Measurements from ENCODE around the gene BCL2L11. TPM values are rescaled to one million over a fixed set of nuclear protein-coding genes. Genes with fewer than 3 reads are reported as not detected.

BCL2L11 gene
- total RNA-seq, 4 donors from 2014 or later, result 8.9 to 27.0 (median 18.0) TPM

DNA sequence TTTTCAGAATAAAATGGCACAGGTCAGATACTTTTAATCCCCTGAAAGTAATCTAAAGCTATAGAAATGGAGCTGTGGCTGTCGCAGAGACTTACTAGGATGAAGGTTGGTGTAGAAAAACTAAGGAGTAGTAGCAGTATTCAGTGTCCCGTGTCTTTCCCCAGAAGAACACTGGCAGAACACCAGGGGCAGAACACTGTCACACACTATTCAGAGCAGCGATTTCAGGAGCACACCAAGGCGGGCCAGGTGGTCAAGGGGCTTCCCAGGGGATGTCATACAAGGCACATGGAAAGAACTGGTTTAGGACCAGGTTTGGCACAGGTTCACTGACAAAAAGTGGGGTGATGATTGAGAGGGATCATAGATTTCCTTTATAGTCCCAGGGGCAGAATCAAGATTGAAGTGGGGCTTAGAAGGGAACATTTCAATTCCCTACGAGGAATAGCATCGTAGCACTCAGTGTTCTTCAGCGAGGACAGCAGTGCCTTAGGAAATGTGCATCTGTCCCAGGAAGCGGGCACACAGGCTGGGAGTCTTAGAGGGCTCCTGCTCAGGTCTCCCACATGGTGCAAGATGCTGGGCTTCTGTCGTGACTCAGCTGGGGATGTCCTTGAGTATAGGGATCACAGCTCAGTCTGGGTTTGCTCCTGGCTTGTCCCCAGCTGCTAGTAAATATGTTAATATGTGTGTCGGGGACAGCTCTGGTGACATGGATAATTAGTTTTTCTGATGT lies 22.6 kb downstream of the BCL2L11 start:
- no peaks in the 10 kb centered on the region for H3K27me3 ChIP-seq
- peaks cover 3% of the 10 kb centered on the region for H3K36me3 ChIP-seq
- H3K9me3 ChIP-seq, result no peaks in the 10 kb centered on the region
- no peak overlapping the region for H3K27ac ChIP-seq
- WGBS, result 78% methylated on average over 10 of the region's 10 CpGs
- no peak overlapping the region for H3K4me3 ChIP-seq
- DNase-seq (ENCODE audit: low spot score in 2 of 2), result no peak
- no peak for TF ChIP-seq CTCF (IDR thresholded peaks at IDR 0.05)
- TF ChIP-seq POLR2AphosphoS5 (IDR thresholded peaks at IDR 0.05), result no peak
- TF ChIP-seq POLR2A (IDR thresholded peaks at IDR 0.05), result no peak
- no peak for TF ChIP-seq EP300 (IDR thresholded peaks at IDR 0.05)
- peaks cover 26% of the 10 kb centered on the region for H3K4me1 ChIP-seq

DNA sequence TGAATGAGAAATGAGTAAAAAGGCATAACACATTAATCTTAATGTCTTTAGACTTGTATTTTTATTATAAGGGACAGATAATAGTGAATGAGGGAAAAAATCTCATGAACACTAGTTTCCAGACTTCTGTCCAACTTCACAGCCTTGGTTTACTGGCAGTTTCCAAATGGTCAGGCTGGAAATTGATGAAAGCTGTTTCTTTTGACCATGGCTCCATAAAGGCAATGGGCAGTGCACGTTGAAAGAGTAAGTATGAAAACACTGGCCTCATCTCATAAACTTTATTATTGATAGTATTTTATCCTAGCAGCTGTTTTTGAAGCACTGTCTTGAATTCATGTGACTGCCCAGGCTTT lies 23.1 kb downstream of the BCL2L11 start:
- H3K4me1 ChIP-seq, result peaks cover 25% of the 10 kb centered on the region
- WGBS, result 60% methylated on average over 1 of the region's 1 CpG
- no peak for DNase-seq (ENCODE audit: low spot score in 2 of 2)
- no peak overlapping the region for H3K27ac ChIP-seq
- H3K36me3 ChIP-seq, result peaks cover 3% of the 10 kb centered on the region
- no peaks in the 10 kb centered on the region for H3K9me3 ChIP-seq
- TF ChIP-seq EP300 (IDR thresholded peaks at IDR 0.05), result no peak
- no peak for TF ChIP-seq POLR2AphosphoS5 (IDR thresholded peaks at IDR 0.05)
- TF ChIP-seq CTCF (IDR thresholded peaks at IDR 0.05), result no peak
- TF ChIP-seq POLR2A (IDR thresholded peaks at IDR 0.05), result no peak
- H3K4me3 ChIP-seq, result no peak overlapping the region
- H3K27me3 ChIP-seq, result no peaks in the 10 kb centered on the region

GRCh38 chr2:111145103-111145760 lies 24.5 kb downstream of the BCL2L11 start:
- Histone ChIP-seq H3K9me3 (no peaks in the 10 kb centered on the region), H3K36me3 (peaks cover 3% of the 10 kb centered on the region), H3K4me3 (no peak overlapping the region), H3K27ac (no peak overlapping the region), H3K27me3 (no peaks in the 10 kb centered on the region), H3K4me1 (peaks cover 12% of the 10 kb centered on the region)
- no peak for DNase-seq (ENCODE audit: low spot score in 2 of 2)
- TF ChIP-seq POLR2AphosphoS5 (IDR thresholded peaks at IDR 0.05) (no peak), POLR2A (IDR thresholded peaks at IDR 0.05) (no peak), CTCF (IDR thresholded peaks at IDR 0.05) (no peak)
- 94% methylated on average over 7 of the region's 7 CpGs for WGBS

- peaks cover 12% of the 10 kb centered on the region for H3K4me1 ChIP-seq
- WGBS, result 98% methylated on average over 2 of the region's 2 CpGs
- peaks cover 9% of the 10 kb centered on the region for H3K36me3 ChIP-seq
- no peak overlapping the region for H3K4me3 ChIP-seq
- H3K27ac ChIP-seq, result no peak overlapping the region
- no peak for DNase-seq (ENCODE audit: low spot score in 2 of 2)
- no peaks in the 10 kb centered on the region for H3K27me3 ChIP-seq
- H3K9me3 ChIP-seq, result no peaks in the 10 kb centered on the region
- no peak for TF ChIP-seq CTCF (IDR thresholded peaks at IDR 0.05)
- no peak for TF ChIP-seq POLR2A (IDR thresholded peaks at IDR 0.05)
- no peak for TF ChIP-seq EP300 (IDR thresholded peaks at IDR 0.05)
- TF ChIP-seq POLR2AphosphoS5 (IDR thresholded peaks at IDR 0.05), result no peak
Measured at GRCh38 chr2:111145951-111146350, 25.2 kb downstream of the BCL2L11 start.

DNA sequence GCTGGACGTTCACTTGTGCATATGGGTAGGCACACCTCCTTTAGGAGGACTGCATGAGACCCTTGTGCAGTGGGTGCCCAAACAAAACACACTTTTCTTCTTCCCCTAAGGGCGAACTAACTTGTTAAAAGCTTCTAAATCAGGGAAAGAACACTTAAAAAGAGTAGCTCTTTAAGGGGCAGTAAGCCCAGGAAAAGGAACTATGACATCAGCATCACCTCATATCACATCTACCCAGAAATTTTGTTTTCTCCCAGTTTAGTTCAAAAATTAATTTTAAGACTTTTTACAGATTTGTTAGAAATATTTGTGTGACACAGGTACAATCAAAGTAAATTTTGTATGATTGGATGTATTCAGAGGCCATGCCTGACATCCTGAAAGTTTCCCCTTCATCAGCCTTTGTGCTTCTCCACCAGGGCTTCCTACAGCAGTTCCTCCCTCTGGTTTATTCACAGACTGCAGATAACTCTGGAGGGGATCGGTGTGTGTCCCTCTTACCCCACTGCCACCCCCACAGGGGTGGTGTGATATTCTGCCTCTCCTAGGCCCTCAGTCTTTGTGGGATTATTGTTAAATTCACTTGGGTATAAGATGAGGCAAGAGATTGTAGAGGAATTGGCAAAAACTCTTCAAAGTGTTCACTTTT lies 27.6 kb downstream of the BCL2L11 start:
- 91% methylated on average over 3 of the region's 3 CpGs for WGBS
- no peak for DNase-seq (ENCODE audit: low spot score in 2 of 2)
- no peaks in the 10 kb centered on the region for H3K27me3 ChIP-seq
- H3K36me3 ChIP-seq, result peaks cover 22% of the 10 kb centered on the region
- no peaks in the 10 kb centered on the region for H3K9me3 ChIP-seq
- H3K4me3 ChIP-seq, result no peak overlapping the region
- peaks cover 12% of the 10 kb centered on the region for H3K4me1 ChIP-seq
- H3K27ac ChIP-seq, result no peak overlapping the region
- no peak for TF ChIP-seq CTCF (IDR thresholded peaks at IDR 0.05)
- TF ChIP-seq POLR2AphosphoS5 (IDR thresholded peaks at IDR 0.05), result no peak
- no peak for TF ChIP-seq POLR2A (IDR thresholded peaks at IDR 0.05)
- TF ChIP-seq EP300 (IDR thresholded peaks at IDR 0.05), result no peak
